Measurements from ENCODE around the gene ZPBP2. TPM values are rescaled to one million over a fixed set of nuclear protein-coding genes. Genes with fewer than 3 reads are reported as not detected.

The ZPBP2 gene
- total RNA-seq, 1 experiment from 2014 or later = not detected

DNA sequence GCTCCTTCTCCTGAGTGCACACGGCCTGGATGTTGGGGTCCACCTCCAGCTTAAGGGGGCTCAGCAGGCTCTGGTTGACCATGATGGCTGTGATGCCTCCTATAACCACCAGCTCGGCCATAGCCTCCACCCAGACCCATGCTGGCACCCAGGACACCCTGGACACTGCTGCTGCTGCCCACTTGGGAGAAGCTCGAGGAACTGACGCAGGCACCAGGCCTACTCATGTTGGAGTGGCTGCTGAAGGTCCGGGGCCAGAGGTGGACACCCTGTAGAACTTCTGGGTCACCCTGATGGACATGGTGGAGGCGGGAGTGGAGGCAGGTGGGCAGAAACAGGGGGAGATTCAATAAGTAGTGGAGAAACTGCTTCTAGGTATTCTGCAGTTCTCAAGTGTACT, 31.9 kb upstream of the ZPBP2 start (continued):
- no peak for TF ChIP-seq E2F4 (CRISPR knock-in tag; IDR thresholded peaks at IDR 0.05; ENCODE audit: borderline replicate concordance, low read depth)
- no peak for TF ChIP-seq ZNF121 (CRISPR knock-in tag; IDR thresholded peaks at IDR 0.05)

GRCh38 chr17:39838057-39838456, 29.9 kb upstream of the ZPBP2 start:
- H3K27ac Mint-ChIP-seq = no peak overlapping the region
- H3K36me3 Mint-ChIP-seq = no peaks in the 10 kb centered on the region
- H3K27me3 Mint-ChIP-seq (ENCODE audit: low read depth) = no peaks in the 10 kb centered on the region; the same call in none of the 2 replicates
- ChIA-PET POLR2A (no interaction called here), CTCF (no interaction called here)
- H3K9me3 Mint-ChIP-seq = peaks cover 19% of the 10 kb centered on the region
- TF ChIP-seq KAT7 (CRISPR knock-in tag; IDR thresholded peaks at IDR 0.05; ENCODE audit: borderline replicate concordance) (no peak), PRRX2 (CRISPR knock-in tag; IDR thresholded peaks at IDR 0.05) (no peak), ATF2 (CRISPR knock-in tag; IDR thresholded peaks at IDR 0.05; ENCODE audit: borderline replicate concordance, low read depth) (no peak), NFYB (CRISPR knock-in tag; conservative IDR thresholded peaks at IDR 0.05; ENCODE audit: low read depth) (no peak), JAZF1 (CRISPR knock-in tag; IDR thresholded peaks at IDR 0.05) (no peak), TEAD1 (CRISPR knock-in tag; IDR thresholded peaks at IDR 0.05) (no peak), GRHL2 (CRISPR knock-in tag; IDR thresholded peaks at IDR 0.05; ENCODE audit: insufficient replicate concordance, severe bottlenecking) (no peak), SMAD4 (CRISPR knock-in tag; IDR thresholded peaks at IDR 0.05) (no peak)
- no peak overlapping the region for H3K4me3 Mint-ChIP-seq
- no peaks in the 10 kb centered on the region for H3K4me1 Mint-ChIP-seq
- no peak for DNase-seq (ENCODE audit: low spot score)
- no peak for ATAC-seq

- no peak overlapping the region for H3K27ac Mint-ChIP-seq
- CTCF ChIA-PET = no interaction called here
- H3K4me3 Mint-ChIP-seq = no peak overlapping the region
- POLR2A ChIA-PET = no interaction called here
- ATAC-seq (no peak), DNase-seq (ENCODE audit: low spot score) (no peak)
- H3K36me3 Mint-ChIP-seq = no peaks in the 10 kb centered on the region
- H3K4me1 Mint-ChIP-seq = no peaks in the 10 kb centered on the region
- peaks cover 19% of the 10 kb centered on the region for H3K9me3 Mint-ChIP-seq
- no peaks in the 10 kb centered on the region; the same call in none of the 2 replicates for H3K27me3 Mint-ChIP-seq (ENCODE audit: low read depth)
- TF ChIP-seq, protein P1, sequence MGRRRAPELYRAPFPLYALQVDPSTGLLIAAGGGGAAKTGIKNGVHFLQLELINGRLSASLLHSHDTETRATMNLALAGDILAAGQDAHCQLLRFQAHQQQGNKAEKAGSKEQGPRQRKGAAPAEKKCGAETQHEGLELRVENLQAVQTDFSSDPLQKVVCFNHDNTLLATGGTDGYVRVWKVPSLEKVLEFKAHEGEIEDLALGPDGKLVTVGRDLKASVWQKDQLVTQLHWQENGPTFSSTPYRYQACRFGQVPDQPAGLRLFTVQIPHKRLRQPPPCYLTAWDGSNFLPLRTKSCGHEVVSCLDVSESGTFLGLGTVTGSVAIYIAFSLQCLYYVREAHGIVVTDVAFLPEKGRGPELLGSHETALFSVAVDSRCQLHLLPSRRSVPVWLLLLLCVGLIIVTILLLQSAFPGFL (CRISPR knock-in tag; IDR thresholded peaks at IDR 0.05; ENCODE audit: borderline replicate concordance) = no peak
- TF ChIP-seq MXD4 (CRISPR knock-in tag; IDR thresholded peaks at IDR 0.05; ENCODE audit: borderline replicate concordance) (no peak), NR2C2 (CRISPR knock-in tag; IDR thresholded peaks at IDR 0.05) (no peak), OVOL2 (CRISPR knock-in tag; IDR thresholded peaks at IDR 0.05; ENCODE audit: borderline replicate concordance) (no peak), FOXP1 (CRISPR knock-in tag; IDR thresholded peaks at IDR 0.05; ENCODE audit: borderline replicate concordance) (no peak), ATF6 (CRISPR knock-in tag; IDR thresholded peaks at IDR 0.05) (no peak), ZNF396 (CRISPR knock-in tag; IDR thresholded peaks at IDR 0.05; ENCODE audit: borderline replicate concordance) (no peak), E2F1 (CRISPR knock-in tag; IDR thresholded peaks at IDR 0.05) (no peak)
- TF ChIP-seq, protein P2, sequence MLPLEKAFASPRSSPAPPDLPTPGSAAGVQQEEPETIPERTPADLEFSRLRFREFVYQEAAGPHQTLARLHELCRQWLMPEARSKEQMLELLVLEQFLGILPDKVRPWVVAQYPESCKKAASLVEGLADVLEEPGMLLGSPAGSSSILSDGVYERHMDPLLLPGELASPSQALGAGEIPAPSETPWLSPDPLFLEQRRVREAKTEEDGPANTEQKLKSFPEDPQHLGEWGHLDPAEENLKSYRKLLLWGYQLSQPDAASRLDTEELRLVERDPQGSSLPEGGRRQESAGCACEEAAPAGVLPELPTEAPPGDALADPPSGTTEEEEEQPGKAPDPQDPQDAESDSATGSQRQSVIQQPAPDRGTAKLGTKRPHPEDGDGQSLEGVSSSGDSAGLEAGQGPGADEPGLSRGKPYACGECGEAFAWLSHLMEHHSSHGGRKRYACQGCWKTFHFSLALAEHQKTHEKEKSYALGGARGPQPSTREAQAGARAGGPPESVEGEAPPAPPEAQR (CRISPR knock-in tag; IDR thresholded peaks at IDR 0.05) = no peak
- TF ChIP-seq, protein P3, sequence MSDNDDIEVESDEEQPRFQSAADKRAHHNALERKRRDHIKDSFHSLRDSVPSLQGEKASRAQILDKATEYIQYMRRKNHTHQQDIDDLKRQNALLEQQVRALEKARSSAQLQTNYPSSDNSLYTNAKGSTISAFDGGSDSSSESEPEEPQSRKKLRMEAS (CRISPR knock-in tag; IDR thresholded peaks at IDR 0.05) = no peak
- TF ChIP-seq, protein P4, sequence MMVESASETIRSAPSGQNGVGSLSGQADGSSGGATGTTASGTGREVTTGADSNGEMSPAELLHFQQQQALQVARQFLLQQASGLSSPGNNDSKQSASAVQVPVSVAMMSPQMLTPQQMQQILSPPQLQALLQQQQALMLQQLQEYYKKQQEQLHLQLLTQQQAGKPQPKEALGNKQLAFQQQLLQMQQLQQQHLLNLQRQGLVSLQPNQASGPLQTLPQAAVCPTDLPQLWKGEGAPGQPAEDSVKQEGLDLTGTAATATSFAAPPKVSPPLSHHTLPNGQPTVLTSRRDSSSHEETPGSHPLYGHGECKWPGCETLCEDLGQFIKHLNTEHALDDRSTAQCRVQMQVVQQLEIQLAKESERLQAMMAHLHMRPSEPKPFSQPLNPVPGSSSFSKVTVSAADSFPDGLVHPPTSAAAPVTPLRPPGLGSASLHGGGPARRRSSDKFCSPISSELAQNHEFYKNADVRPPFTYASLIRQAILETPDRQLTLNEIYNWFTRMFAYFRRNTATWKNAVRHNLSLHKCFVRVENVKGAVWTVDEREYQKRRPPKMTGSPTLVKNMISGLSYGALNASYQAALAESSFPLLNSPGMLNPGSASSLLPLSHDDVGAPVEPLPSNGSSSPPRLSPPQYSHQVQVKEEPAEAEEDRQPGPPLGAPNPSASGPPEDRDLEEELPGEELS (CRISPR knock-in tag; IDR thresholded peaks at IDR 0.05) = no peak
- TF ChIP-seq, protein P5, sequence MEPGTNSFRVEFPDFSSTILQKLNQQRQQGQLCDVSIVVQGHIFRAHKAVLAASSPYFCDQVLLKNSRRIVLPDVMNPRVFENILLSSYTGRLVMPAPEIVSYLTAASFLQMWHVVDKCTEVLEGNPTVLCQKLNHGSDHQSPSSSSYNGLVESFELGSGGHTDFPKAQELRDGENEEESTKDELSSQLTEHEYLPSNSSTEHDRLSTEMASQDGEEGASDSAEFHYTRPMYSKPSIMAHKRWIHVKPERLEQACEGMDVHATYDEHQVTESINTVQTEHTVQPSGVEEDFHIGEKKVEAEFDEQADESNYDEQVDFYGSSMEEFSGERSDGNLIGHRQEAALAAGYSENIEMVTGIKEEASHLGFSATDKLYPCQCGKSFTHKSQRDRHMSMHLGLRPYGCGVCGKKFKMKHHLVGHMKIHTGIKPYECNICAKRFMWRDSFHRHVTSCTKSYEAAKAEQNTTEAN (CRISPR knock-in tag; IDR thresholded peaks at IDR 0.05) = no peak
These were observed 29.2 kb upstream of the ZPBP2 start for GRCh38 chr17:39838784-39839183.
